HepG2 (cell line): ENCODE measurements around the gene GPS1. TPM values are rescaled to one million over a fixed set of nuclear protein-coding genes. Genes with fewer than 3 reads are reported as not detected.

Source experiments
- ARID4A ChIP-seq: sonication (generic); formaldehyde crosslinking; IDR thresholded peaks from 2 replicates; pipeline ENCODE4 v1.5.0; 2020; ENCODE audit warnings: mild to moderate bottlenecking, missing genetic modification reagents, borderline replicate concordance
- CEBPB ChIP-seq: IDR thresholded peaks from 2 replicates; pipeline ENCODE4 v1.6.1; 2011; ENCODE audit warnings: low read depth, low read length, improper control_type of control experiment, borderline replicate concordance
- FOXK1 ChIP-seq: sonication (generic); formaldehyde crosslinking; IDR thresholded peaks from 2 replicates; pipeline ENCODE4 v1.4.0; 2020; ENCODE audit warnings: low read depth, missing genetic modification reagents, borderline replicate concordance
- KDM2A ChIP-seq: sonication (generic); formaldehyde crosslinking; IDR thresholded peaks from 2 replicates; pipeline ENCODE4 v1.4.0; 2020; ENCODE audit warnings: low read depth, missing genetic modification reagents, borderline replicate concordance
- NFKBIZ ChIP-seq: IDR thresholded peaks from 2 replicates; pipeline ENCODE4 v1.6.1; 2018; ENCODE audit warnings: missing genetic modification reagents, missing compliant biosample characterization
- NR2F6 ChIP-seq, 2 experiments: IDR thresholded peaks; 2 replicates each; pipeline ENCODE4 v1.6.1; 2016; ENCODE audit warnings: antibody characterized with exemption in 1 of 2, mild to moderate bottlenecking in 1 of 2
- PCBP1 ChIP-seq: fragments of 200-400 bp; formaldehyde crosslinking; IDR thresholded peaks from 2 replicates; pipeline ENCODE4 v1.6.1; 2017; ENCODE audit warnings: mild to moderate bottlenecking, low read depth, low read length, borderline replicate concordance
- PRMT3 ChIP-seq: sonication (generic); formaldehyde crosslinking; IDR thresholded peaks from 2 replicates; pipeline ENCODE4 v1.8.1; 2022; ENCODE audit warnings: low read depth, mild to moderate bottlenecking, moderate library complexity, missing genetic modification reagents, borderline replicate concordance
- REXO4 ChIP-seq: sonication (generic); formaldehyde crosslinking; IDR thresholded peaks from 2 replicates; pipeline ENCODE4 v1.8.0; 2022; ENCODE audit warnings: missing genetic modification reagents, mild to moderate bottlenecking, borderline replicate concordance
- THYN1 ChIP-seq: sonication (generic); formaldehyde crosslinking; IDR thresholded peaks from 2 replicates; pipeline ENCODE4 v1.8.1; 2023; ENCODE audit warnings: low read depth, mild to moderate bottlenecking, moderate library complexity, missing genetic modification reagents, borderline replicate concordance
- ZC3H13 ChIP-seq: sonication (generic); formaldehyde crosslinking; IDR thresholded peaks from 2 replicates; pipeline ENCODE4 v1.8.1; 2023; ENCODE audit warnings: mild to moderate bottlenecking, missing genetic modification reagents, moderate library complexity
- ZNF138 ChIP-seq: sonication (generic); formaldehyde crosslinking; IDR thresholded peaks from 2 replicates; pipeline ENCODE4 v1.5.0; 2020; ENCODE audit warnings: mild to moderate bottlenecking, low read depth, missing genetic modification reagents
- ZNF18 ChIP-seq: sonication (generic); formaldehyde crosslinking; IDR thresholded peaks from 2 replicates; pipeline ENCODE4 v1.8.0; 2022; ENCODE audit warnings: mild to moderate bottlenecking, missing genetic modification reagents; ENCODE audit not compliant: insufficient replicate concordance
- ZNF687 ChIP-seq: sonication (generic); formaldehyde crosslinking; IDR thresholded peaks from 2 replicates; pipeline ENCODE4 v1.5.1; 2020; ENCODE audit warnings: mild to moderate bottlenecking, missing genetic modification reagents, moderate library complexity
- ZNF713 ChIP-seq: sonication (generic); formaldehyde crosslinking; IDR thresholded peaks from 2 replicates; pipeline ENCODE4 v1.4.0; 2020; ENCODE audit warnings: mild to moderate bottlenecking, missing genetic modification reagents
- ZNF772 ChIP-seq: sonication (generic); formaldehyde crosslinking; IDR thresholded peaks from 2 replicates; pipeline ENCODE4 v1.5.0; 2020; ENCODE audit warnings: mild to moderate bottlenecking, missing genetic modification reagents
- polyA plus RNA-seq, 8 experiments: library from polyadenylated mRNA; depleted of rRNA in 3 of 8; stranded (reverse) in 7 of 8; unstranded in 1 of 8; fragments of >200 nt; fragmentation: Illumina TruSeq in 4 of 8; extraction: Trizol in 4 of 8; gene quantifications; 2 replicates each; pipeline versions ENCODE4 v1.2.1 to v1.2.3, GENCODE V29; 2011 to 2016; ENCODE audit warnings: low read depth in 4 of 8, missing spikeins in 1 of 8, mixed read lengths in 1 of 8; ENCODE audit not compliant: insufficient read depth in 1 of 8
- total RNA-seq, 5 experiments: library from RNA; depleted of rRNA; stranded (reverse); fragments of >200 nt; fragmentation: Illumina TruSeq; extraction: Trizol; gene quantifications; 2 replicates each; pipeline ENCODE4 v1.2.3, GENCODE V29; 2016; ENCODE audit warnings: low read depth in 1 of 5

Gene GPS1
- total and polyA plus RNA-seq, 2 of the 13 experiments (the other 11 are each of a cell fraction or from before 2014, with no cell fraction given): 124 to 128 TPM

GRCh38 chr17:82023447-82024241 lies 28.1 kb upstream of the GPS1 start (continued):
- TF ChIP-seq ZNF18 (no peak), ZNF772 (CRISPR knock-in tag) (peak; percentile 62; the same call in 1 of the 2 replicates), FOXK1 (no peak), ZNF687 (CRISPR knock-in tag) (peak; percentile 77), PRMT3 (CRISPR knock-in tag) (0 out of 2 replicates have a peak, but pooled peaks have one; percentile 34), KDM2A (CRISPR knock-in tag) (peak; percentile 21; the same call in 1 of the 2 replicates), THYN1 (CRISPR knock-in tag) (no peak), ZNF138 (CRISPR knock-in tag) (no peak), ARID4A (CRISPR knock-in tag) (peak; percentile 30; the same call in 1 of the 2 replicates), PCBP1 (no peak), CEBPB (no peak), ZNF713 (CRISPR knock-in tag) (no peak), NFKBIZ (CRISPR knock-in tag) (no peak), ZC3H13 (CRISPR knock-in tag) (peak; percentile 84), NR2F6 (IDR thresholded peaks at IDR 0.05) (no peak), NR2F6 (CRISPR knock-in tag; IDR thresholded peaks at IDR 0.05) (no peak), REXO4 (no peak)
